ENCODE data around the gene RAB43.
"Not testable (repeated sequence)": the region's sequence is repeated elsewhere in the genome, so short reads cannot be mapped to it uniquely, and the experiment has no call there.

Gene RAB43

GRCh38 chr3:129070086-129070885 is 51.3 kb downstream of the RAB43 start:
- no peak for TF ChIP-seq CTCF (IDR thresholded peaks at IDR 0.05; ENCODE audit: low read depth, low read length)
- no peak overlapping the region for H3K4me3 ChIP-seq (ENCODE audit: low read depth, low read length)

DNA sequence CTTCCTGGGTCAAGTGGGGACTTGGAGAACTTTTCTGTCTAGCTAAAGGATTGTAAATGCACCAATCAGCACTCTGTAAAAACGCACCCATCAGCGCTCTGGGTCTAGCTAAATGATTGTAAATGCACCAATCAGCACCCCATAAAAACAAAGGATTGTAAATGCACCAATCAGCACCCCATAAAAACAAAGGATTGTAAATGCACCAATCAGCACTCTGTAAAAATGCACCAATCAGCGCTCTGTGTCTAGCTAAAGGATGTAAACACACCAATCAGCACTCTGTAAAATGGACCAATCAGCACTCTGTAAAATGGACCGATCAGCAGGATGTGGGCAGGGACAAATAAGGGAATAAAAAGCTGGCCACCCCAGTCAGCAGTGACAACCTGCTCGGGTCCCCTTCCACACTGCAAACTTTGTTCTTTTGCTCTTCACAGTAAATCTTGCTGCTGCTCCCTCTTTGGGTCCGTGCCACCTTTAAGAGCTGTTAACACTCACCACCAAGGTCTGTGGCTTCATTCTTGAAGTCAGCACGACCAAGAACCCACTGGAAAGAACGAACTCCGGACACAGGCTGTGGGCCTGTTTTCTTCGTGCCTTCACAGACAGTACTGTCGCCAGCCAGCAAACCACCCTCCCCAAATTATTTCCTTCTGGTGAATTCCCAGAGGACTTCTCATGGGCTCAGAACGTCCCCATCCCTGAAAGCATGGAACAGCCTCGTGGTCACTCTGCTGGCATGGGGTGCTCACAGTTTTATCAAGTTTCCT is 52.1 kb downstream of the RAB43 start:
- not testable (repeated sequence) for H3K4me3 ChIP-seq (ENCODE audit: low read depth, low read length)

DNA sequence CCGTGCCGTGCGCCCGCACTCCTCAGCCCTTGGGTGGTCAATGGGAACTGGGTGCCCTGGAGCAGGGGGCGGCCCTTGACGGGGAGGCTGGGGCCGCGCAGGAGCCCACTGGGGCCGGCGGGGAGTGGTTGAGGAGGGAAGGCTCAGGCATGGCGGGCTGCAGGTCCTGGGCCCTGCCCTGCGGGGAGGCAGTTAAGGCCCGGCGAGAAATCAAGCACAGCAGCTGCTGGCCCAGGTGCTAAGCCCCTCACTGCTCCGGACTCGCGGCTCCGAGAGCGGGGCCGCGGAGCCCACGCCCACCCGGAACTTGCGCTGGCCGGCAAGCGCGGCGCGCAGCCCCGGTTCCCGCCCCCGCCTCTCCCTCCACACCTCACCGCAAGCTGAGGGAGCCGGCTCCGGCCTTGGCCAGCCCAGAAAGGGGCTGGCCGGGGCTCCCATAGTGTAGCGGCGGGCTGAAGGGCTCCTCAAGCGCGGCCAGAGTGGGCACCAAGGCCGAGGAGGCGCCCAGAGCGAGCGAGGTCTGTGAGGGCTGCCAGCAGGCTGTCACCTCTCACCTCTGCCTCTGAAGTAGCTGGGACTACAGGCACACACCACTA is 53.2 kb downstream of the RAB43 start:
- no peak for TF ChIP-seq CTCF (IDR thresholded peaks at IDR 0.05; ENCODE audit: low read depth, low read length)
- H3K4me3 ChIP-seq (ENCODE audit: low read depth, low read length) = peak overlapping the region; percentile 17; the same call in 1 of the 2 replicates

- not testable (repeated sequence) for H3K4me3 ChIP-seq (ENCODE audit: low read depth, low read length)
These were observed 53.9 kb downstream of the RAB43 start for GRCh38 chr3:129067719-129068118.

- TF ChIP-seq CTCF (IDR thresholded peaks at IDR 0.05; ENCODE audit: low read depth, low read length) = no peak
- H3K4me3 ChIP-seq (ENCODE audit: low read depth, low read length) = no peak overlapping the region
These were observed 55.9 kb downstream of the RAB43 start for GRCh38 chr3:129065720-129066073.

GRCh38 chr3:129065016-129065719 is 56.4 kb downstream of the RAB43 start:
- H3K4me3 ChIP-seq (ENCODE audit: low read depth, low read length) = no peak overlapping the region
- TF ChIP-seq CTCF (IDR thresholded peaks at IDR 0.05; ENCODE audit: low read depth, low read length) = no peak

- no peak overlapping the region for H3K4me3 ChIP-seq (ENCODE audit: low read depth, low read length)
- no peak for TF ChIP-seq CTCF (IDR thresholded peaks at IDR 0.05; ENCODE audit: low read depth, low read length)
These were observed 57.6 kb downstream of the RAB43 start for GRCh38 chr3:129063841-129064482.

All from WI38 (cell line).